Activated CD8-positive, alpha-beta memory T cell treated with anti-CD3 and anti-CD28 coated beads, Interleukin-2, amount 10 ng/mL, durations not matched to agents 7 days and 5 days (primary cell): ENCODE data around the gene SCN8A. TPM values are rescaled to one million over a fixed set of nuclear protein-coding genes. Genes with fewer than 3 reads are reported as not detected.

Source experiments
- ATAC-seq: fragments of 150-1000 bp; cut with Tn5 transposase; one replicate; pipeline ENCODE4 v1.10.0; 2021; ENCODE audit warnings: moderate library complexity
- CTCF ChIA-PET: fragments of 350-600 bp; sonication (Branson Sonifier 250); formaldehyde crosslinking; loops from one replicate; lab custom pipeline; 2021; ENCODE audit warnings: antibody characterized with exemption; lab: Charles Lee
- DNase-seq: peaks from one replicate; pipeline ENCODE4 v3.0.0-alpha.2; 2020
- H3K27ac Mint-ChIP-seq: one replicate; pipeline ENCODE4 v1.8.0; 2021; ENCODE audit warnings: mild to moderate bottlenecking, mixed read lengths
- H3K27me3 Mint-ChIP-seq: one replicate; pipeline ENCODE4 v1.8.0; 2021; ENCODE audit warnings: mixed read lengths
- H3K36me3 Mint-ChIP-seq: one replicate; pipeline ENCODE4 v1.8.0; 2021; ENCODE audit warnings: mild to moderate bottlenecking, mixed read lengths
- H3K4me1 Mint-ChIP-seq: one replicate; pipeline ENCODE4 v1.8.0; 2021; ENCODE audit warnings: mixed read lengths
- H3K4me3 Mint-ChIP-seq: one replicate; pipeline ENCODE4 v1.8.0; 2021; ENCODE audit warnings: mild to moderate bottlenecking, moderate library complexity, mixed read lengths
- H3K9me3 Mint-ChIP-seq: one replicate; pipeline ENCODE4 v1.8.0; 2022; ENCODE audit warnings: low read depth, mixed read lengths
- total RNA-seq, 2 experiments: library from RNA; stranded (reverse); gene quantifications; one replicate each; pipeline ENCODE4 v1.2.3, GENCODE V29; 2021

The SCN8A gene
- total RNA-seq, 2 experiments from 2014 or later: 1.3 to 2.3 TPM

DNA sequence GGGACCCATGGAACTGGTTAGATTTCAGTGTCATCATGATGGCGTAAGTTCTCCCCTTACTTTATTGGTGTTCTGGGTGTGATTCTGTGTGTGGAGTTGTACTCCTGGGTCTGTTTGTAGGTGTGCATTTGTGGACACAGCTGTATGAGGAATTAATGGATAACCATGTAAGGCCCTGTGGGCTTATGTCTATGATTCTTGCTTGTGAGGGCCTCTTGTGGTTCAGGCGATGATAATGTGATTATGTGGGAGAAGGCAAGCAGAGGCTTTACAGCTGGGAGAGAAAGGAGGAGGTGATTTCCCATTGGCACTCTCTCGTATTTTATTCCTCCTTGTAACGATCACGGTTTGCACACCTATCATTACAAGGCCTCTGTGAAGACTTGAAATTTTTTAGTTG is 96.1 kb downstream of the SCN8A start:
- Mint-ChIP-seq H3K27me3 (peaks cover 8% of the 10 kb centered on the region), H3K27ac (no peak overlapping the region), H3K4me3 (no peak overlapping the region), H3K9me3 (no peaks in the 10 kb centered on the region), H3K4me1 (peaks cover 16% of the 10 kb centered on the region), H3K36me3 (no peaks in the 10 kb centered on the region)
- CTCF ChIA-PET: interaction anchor here (1.2 kb wide), 1 partner anchor 263 kb away, joined by 3 read pairs; the partner anchor contains the start of gene SLC4A8
- ATAC-seq (no peak), DNase-seq (no peak)

- Mint-ChIP-seq H3K27me3 (peaks cover 6% of the 10 kb centered on the region), H3K4me3 (no peak overlapping the region), H3K36me3 (no peaks in the 10 kb centered on the region), H3K9me3 (no peaks in the 10 kb centered on the region), H3K4me1 (peaks cover 16% of the 10 kb centered on the region), H3K27ac (peak overlapping the region; percentile 18)
- DNase-seq (no peak), ATAC-seq (no peak)
- CTCF ChIA-PET: interaction anchor here (1.2 kb wide), 1 partner anchor 263 kb away, joined by 3 read pairs; the partner anchor contains the start of gene SLC4A8
Measured at GRCh38 chr12:51687614-51688013, 96.6 kb downstream of the SCN8A start.

GRCh38 chr12:51689983-51690382 is 99.0 kb downstream of the SCN8A start:
- CTCF ChIA-PET: no interaction called here
- DNase-seq (no peak), ATAC-seq (no peak)
- H3K36me3 Mint-ChIP-seq: no peaks in the 10 kb centered on the region
- H3K27me3 Mint-ChIP-seq: peaks cover under 1% of the 10 kb centered on the region
- peaks cover 16% of the 10 kb centered on the region for H3K4me1 Mint-ChIP-seq
- no peak overlapping the region for H3K4me3 Mint-ChIP-seq
- H3K27ac Mint-ChIP-seq: no peak overlapping the region
- H3K9me3 Mint-ChIP-seq: no peaks in the 10 kb centered on the region

- Mint-ChIP-seq H3K4me3 (no peak overlapping the region), H3K27ac (no peak overlapping the region), H3K36me3 (no peaks in the 10 kb centered on the region), H3K27me3 (peaks cover 4% of the 10 kb centered on the region), H3K4me1 (peaks cover 9% of the 10 kb centered on the region), H3K9me3 (no peaks in the 10 kb centered on the region)
- CTCF ChIA-PET: no interaction called here
- DNase-seq (no peak), ATAC-seq (no peak)
Measured at GRCh38 chr12:51692016-51692415, 101.0 kb downstream of the SCN8A start.

DNA sequence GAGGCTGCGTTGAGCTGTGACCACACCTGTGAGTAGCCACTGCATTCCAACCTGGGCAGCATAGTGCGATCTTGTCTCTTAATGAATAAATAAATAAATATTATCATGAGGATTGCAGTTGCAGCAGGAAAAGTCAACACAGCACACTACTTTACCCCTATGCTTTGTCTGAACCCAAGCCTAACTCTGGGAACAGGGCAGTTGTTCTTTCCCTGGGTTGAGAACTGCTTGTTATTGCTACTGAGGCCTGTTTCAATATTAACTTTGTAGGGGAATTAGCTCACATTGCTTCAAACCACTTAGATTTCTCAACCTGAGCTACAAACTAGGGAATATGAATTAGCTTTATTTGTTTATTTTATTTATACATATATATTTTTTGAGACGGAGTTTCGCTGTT is 102.5 kb downstream of the SCN8A start:
- CTCF ChIA-PET: no interaction called here
- no peak for DNase-seq
- Mint-ChIP-seq H3K4me3 (no peak overlapping the region), H3K4me1 (no peaks in the 10 kb centered on the region), H3K9me3 (no peaks in the 10 kb centered on the region), H3K27ac (no peak overlapping the region), H3K27me3 (peaks cover 4% of the 10 kb centered on the region), H3K36me3 (no peaks in the 10 kb centered on the region)
- no peak for ATAC-seq

GRCh38 chr12:51694146-51694545 is 103.1 kb downstream of the SCN8A start:
- H3K36me3 Mint-ChIP-seq: no peaks in the 10 kb centered on the region
- no peak overlapping the region for H3K4me3 Mint-ChIP-seq
- peaks cover 4% of the 10 kb centered on the region for H3K27me3 Mint-ChIP-seq
- no peaks in the 10 kb centered on the region for H3K9me3 Mint-ChIP-seq
- ATAC-seq (no peak), DNase-seq (no peak)
- H3K27ac Mint-ChIP-seq: no peak overlapping the region
- CTCF ChIA-PET: no interaction called here
- no peaks in the 10 kb centered on the region for H3K4me1 Mint-ChIP-seq

GRCh38 chr12:51695241-51696010 is 104.4 kb downstream of the SCN8A start:
- H3K9me3 Mint-ChIP-seq: no peaks in the 10 kb centered on the region
- H3K27ac Mint-ChIP-seq: no peak overlapping the region
- CTCF ChIA-PET: no interaction called here
- no peak overlapping the region for H3K4me3 Mint-ChIP-seq
- no peak for DNase-seq
- no peak for ATAC-seq
- no peaks in the 10 kb centered on the region for H3K36me3 Mint-ChIP-seq
- peaks cover 12% of the 10 kb centered on the region for H3K27me3 Mint-ChIP-seq
- H3K4me1 Mint-ChIP-seq: no peaks in the 10 kb centered on the region

DNA sequence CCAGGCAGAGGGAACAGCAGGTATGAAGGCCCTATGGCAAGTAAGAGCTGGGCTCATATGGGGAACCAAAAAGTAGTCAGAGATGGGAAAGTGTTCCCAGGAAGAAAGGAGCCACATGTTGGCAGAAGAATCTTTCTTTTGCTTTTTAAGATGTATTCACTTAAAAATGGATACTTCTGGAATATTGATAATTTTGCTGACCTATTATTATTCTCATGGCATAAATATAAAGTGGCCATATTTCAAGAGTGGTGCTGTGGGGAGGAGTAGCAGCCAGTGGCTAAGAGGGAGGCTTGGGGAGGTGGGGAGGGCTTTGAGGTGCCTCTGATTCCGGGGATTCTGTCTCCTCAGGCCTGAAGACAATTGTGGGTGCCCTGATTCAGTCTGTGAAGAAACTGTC is 108.2 kb downstream of the SCN8A start:
- DNase-seq: no peak
- no peaks in the 10 kb centered on the region for H3K9me3 Mint-ChIP-seq
- CTCF ChIA-PET: no interaction called here

GRCh38 chr12:51700887-51701286 is 109.9 kb downstream of the SCN8A start:
- no peaks in the 10 kb centered on the region for H3K9me3 Mint-ChIP-seq
- DNase-seq: no peak
- CTCF ChIA-PET: no interaction called here
- no peak overlapping the region for H3K4me3 Mint-ChIP-seq
- no peaks in the 10 kb centered on the region for H3K36me3 Mint-ChIP-seq
- H3K27me3 Mint-ChIP-seq: peaks cover 8% of the 10 kb centered on the region
- H3K4me1 Mint-ChIP-seq: no peaks in the 10 kb centered on the region
- H3K27ac Mint-ChIP-seq: no peak overlapping the region
- ATAC-seq: no peak

More for the DNA sequence above, 108.2 kb downstream of the SCN8A start:
- Mint-ChIP-seq H3K4me1 (no peaks in the 10 kb centered on the region), H3K27me3 (peaks cover 12% of the 10 kb centered on the region), H3K4me3 (no peak overlapping the region), H3K36me3 (no peaks in the 10 kb centered on the region), H3K27ac (no peak overlapping the region)
- no peak for ATAC-seq

DNA sequence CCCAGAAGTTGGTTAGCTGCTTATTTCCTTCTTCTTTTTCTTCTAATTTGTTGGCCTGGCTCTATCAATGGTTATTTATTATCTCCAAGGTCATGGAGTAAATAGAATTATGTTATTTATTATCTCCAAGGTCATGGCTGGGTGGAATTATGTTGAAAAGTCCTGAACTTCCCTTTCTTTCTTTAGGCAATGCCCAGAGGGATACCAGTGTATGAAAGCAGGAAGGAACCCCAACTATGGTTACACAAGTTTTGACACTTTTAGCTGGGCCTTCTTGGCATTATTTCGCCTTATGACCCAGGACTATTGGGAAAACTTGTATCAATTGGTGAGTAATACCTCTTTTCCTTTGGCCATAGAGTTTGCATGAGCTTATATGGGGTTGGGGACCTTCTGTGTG is 111.6 kb downstream of the SCN8A start:
- Mint-ChIP-seq H3K4me3 (no peak overlapping the region), H3K27me3 (peaks cover 8% of the 10 kb centered on the region), H3K36me3 (no peaks in the 10 kb centered on the region), H3K27ac (no peak overlapping the region), H3K9me3 (no peaks in the 10 kb centered on the region), H3K4me1 (no peaks in the 10 kb centered on the region)
- ATAC-seq (no peak), DNase-seq (no peak)
- CTCF ChIA-PET: interaction anchor here (1.1 kb wide), 1 partner anchor 13 kb away, joined by 3 read pairs; no protein-coding TSS in a partner anchor

DNA sequence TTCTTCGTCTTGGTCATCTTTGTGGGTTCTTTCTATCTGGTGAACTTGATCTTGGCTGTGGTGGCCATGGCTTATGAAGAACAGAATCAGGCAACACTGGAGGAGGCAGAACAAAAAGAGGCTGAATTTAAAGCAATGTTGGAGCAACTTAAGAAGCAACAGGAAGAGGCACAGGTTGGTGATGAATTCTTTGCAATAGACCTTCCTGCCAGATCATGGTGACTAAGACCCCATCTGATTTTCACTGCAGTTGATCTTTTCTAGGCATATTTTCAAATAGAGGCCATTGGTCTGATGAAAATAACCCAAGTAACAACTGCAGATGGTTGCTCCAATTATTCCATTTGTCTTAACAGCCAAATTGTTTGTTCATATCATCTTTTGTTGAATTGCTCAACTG is 114.4 kb downstream of the SCN8A start:
- no peaks in the 10 kb centered on the region for H3K4me1 Mint-ChIP-seq
- DNase-seq: no peak
- H3K27me3 Mint-ChIP-seq: no peaks in the 10 kb centered on the region
- CTCF ChIA-PET: no interaction called here
- no peak for ATAC-seq
- no peaks in the 10 kb centered on the region for H3K36me3 Mint-ChIP-seq
- no peak overlapping the region for H3K27ac Mint-ChIP-seq
- no peak overlapping the region for H3K4me3 Mint-ChIP-seq
- no peaks in the 10 kb centered on the region for H3K9me3 Mint-ChIP-seq

- ATAC-seq (no peak), DNase-seq (no peak)
- H3K27ac Mint-ChIP-seq: no peak overlapping the region
- H3K9me3 Mint-ChIP-seq: no peaks in the 10 kb centered on the region
- H3K4me3 Mint-ChIP-seq: no peak overlapping the region
- H3K27me3 Mint-ChIP-seq: no peaks in the 10 kb centered on the region
- CTCF ChIA-PET: no interaction called here
- no peaks in the 10 kb centered on the region for H3K36me3 Mint-ChIP-seq
- no peaks in the 10 kb centered on the region for H3K4me1 Mint-ChIP-seq
Measured at GRCh38 chr12:51706206-51706605, 115.2 kb downstream of the SCN8A start.

- no peak for DNase-seq
- Mint-ChIP-seq H3K9me3 (no peaks in the 10 kb centered on the region), H3K4me1 (no peaks in the 10 kb centered on the region), H3K27ac (no peak overlapping the region), H3K36me3 (no peaks in the 10 kb centered on the region), H3K27me3 (peaks cover 4% of the 10 kb centered on the region), H3K4me3 (no peak overlapping the region)
- no peak for ATAC-seq
- CTCF ChIA-PET: no interaction called here
Measured at GRCh38 chr12:51714666-51715065, 123.6 kb downstream of the SCN8A start.

GRCh38 chr12:51717326-51717925 is 126.4 kb downstream of the SCN8A start:
- no peaks in the 10 kb centered on the region for H3K36me3 Mint-ChIP-seq
- H3K27ac Mint-ChIP-seq: no peak overlapping the region
- ATAC-seq (no peak), DNase-seq (no peak)
- no peaks in the 10 kb centered on the region for H3K9me3 Mint-ChIP-seq
- H3K4me1 Mint-ChIP-seq: peaks cover 5% of the 10 kb centered on the region
- no peak overlapping the region for H3K4me3 Mint-ChIP-seq
- CTCF ChIA-PET: no interaction called here
- peaks cover 18% of the 10 kb centered on the region for H3K27me3 Mint-ChIP-seq
